Islet of Langerhans (tissue), 1 donor: ENCODE data around the gene ADCY10.
"Not testable (repeated sequence)": the region's sequence is repeated elsewhere in the genome, so short reads cannot be mapped to it uniquely, and the experiment has no call there.

Experiments
- FAIRE-seq: peaks from one replicate; lab custom pipeline; 2011; peaks lifted over from hg19 to GRCh38; lab: Jason Lieb, UNC

Gene ADCY10

GRCh38 chr1:167887187-167887586, 26.7 kb downstream of the ADCY10 start:
- FAIRE-seq, result not testable (repeated sequence)

- no peak for FAIRE-seq
These were observed 31.6 kb downstream of the ADCY10 start for GRCh38 chr1:167882376-167882775.

DNA sequence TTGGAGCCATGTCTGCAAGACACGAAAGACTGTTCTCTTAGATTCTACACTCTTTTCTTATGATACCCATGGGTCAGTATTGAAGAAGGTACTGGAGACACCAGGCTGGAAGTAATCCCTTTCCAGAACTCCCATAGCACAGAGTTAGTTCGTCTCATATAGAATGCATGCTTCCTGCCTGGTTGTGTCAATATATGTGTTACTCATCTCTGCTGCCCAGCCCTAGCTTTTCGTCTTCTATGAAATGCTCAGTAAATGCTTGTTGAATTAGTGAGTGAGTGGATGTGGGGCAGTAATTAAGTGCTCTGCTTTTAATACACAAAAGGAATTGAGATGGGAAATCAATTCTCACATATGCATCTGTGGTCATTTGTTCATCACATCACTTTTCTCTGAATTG, 32.1 kb downstream of the ADCY10 start:
- FAIRE-seq, result no peak

DNA sequence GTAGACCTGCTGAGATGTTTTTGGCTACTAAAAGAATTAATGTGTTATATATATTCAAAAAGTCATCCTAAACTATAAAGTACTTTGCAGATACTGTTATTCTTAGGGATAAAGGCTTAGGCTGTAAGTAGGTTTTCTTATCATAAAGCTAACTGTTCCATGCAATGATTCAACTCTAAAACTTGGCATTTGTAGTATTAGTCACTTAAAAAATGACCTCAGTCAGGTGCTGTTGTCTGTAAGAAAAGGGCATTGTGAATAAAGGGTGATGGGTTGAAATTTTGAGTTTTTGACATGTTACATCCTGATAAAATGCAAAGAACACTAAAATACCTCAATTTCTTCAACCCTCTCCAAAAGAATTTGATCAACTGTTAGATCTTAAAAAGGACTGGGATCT, 32.9 kb downstream of the ADCY10 start:
- no peak for FAIRE-seq

DNA sequence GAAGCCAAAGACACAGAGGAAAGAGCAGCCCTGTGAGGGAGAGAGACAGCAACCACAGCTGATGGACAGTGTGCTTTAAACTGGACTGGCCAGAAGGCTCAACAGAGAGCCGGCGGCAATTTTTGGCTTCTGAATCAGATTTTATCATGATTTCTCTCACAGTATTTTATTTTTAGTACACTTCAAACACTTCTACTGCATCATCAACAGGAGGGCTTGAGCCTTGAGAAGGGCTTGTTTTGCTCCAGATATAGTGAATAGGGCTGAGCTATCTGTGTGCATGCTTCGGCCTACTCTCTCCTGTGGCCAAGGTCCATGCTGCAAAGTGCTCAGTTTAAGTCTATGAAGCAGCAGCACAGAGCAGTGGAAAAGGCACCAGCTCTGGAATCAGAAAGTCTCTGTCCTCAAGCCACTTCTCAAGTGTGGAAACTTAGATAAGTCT, 33.3 kb downstream of the ADCY10 start:
- FAIRE-seq, result no peak

- no peak for FAIRE-seq
These were observed 34.4 kb downstream of the ADCY10 start for GRCh38 chr1:167879508-167879907.

- FAIRE-seq, result no peak
These were observed 35.4 kb downstream of the ADCY10 start for GRCh38 chr1:167878372-167879160.

DNA sequence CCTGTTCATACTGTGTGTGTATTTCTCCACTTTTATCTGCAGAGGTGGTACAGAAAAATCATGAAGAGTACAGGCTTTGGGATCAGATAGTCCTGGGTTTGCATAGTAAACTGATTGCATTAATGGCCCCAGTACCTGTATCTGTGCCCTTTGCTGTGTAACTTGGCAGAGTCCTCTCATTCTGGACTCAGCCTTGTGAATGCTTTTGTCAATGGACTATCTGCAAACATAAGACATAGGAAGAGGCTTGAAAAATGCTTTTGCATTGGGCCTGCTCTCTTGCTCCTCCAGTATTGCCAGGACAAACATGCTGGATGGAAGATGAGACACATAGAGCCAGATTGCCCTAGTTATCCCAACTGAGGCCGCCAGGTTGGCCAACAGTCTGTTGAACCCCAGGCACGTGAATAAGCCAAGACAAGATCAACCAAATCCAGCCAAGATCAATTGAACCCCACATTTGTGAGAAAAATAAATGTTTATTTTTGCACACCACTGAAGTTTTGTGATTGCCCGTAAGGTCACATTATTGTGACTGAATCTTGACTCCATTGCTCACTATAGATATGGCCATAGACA, 37.2 kb downstream of the ADCY10 start:
- FAIRE-seq, result no peak

- FAIRE-seq, result no peak
These were observed 42.6 kb downstream of the ADCY10 start for GRCh38 chr1:167871331-167871730.

DNA sequence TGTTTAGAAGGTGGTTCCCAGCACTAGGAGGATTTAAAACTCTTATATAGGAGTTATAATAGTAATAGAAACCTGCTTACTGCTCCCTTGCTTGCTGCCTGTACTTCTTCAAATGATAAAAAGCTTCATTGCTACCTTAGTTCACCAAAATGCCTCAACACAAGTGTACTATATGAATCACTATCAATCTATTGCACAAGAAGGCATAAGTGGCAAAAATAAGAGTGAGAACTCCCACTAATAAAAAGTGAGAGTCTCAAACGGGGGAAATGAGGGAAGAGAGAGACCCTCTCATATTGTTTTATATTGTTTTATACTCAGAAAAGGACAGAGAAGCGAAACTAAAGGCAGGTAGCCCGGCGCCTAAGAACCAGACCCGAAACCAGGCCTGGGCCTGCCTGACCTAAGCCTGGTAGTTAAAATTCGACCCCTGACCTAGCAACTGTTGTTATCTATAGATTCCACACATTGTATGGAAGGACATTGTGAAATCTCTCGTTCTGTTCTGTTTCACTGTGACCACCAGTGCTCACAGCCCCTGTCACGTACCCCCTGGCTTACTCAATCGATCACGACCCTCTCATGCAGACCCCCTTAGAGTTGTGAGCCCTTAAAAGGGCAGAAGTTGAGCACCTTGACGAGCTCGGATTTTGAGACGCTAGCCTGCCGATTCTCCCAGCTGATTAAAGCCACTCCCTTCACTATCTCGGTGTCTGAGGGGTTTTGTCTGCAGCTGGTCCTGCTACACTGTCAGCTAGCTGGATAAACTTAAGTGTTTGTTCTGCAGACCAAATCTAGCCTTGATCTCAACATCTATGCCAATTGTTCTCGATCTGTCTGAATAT, 44.6 kb downstream of the ADCY10 start:
- not testable (repeated sequence) for FAIRE-seq

DNA sequence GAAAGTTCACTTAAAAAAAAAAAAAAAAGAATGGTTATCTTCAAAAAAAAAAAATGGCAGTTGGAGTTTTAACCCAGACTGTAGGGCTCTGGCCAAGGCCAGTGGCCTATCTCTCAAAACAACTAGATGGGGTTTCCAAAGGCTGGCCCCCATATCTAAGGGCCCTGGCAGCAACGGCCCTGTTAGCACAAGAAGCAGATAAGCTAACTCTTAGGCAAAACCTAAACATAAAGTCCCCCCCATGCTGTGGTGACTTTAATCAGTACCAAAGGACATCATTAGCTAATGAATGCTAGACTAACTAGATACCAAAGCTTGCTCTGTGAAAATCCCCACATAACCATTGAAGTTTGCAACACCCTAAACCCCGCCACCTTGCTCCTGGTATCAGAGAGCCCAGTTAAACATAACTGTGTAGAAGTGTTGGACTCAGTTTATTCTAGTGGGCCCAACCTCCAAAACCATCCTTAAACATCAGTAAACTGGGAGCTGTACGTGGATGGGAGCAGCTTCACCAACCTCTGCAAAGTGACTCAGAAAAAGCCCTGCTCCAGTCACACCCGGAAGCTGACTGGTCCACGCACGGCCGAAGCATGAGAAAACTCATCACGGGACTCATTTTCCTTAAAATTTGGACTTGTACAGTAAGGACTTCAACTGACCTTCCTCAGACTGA, 47.1 kb downstream of the ADCY10 start:
- not testable (repeated sequence) for FAIRE-seq

- FAIRE-seq, result not testable (repeated sequence)
These were observed 47.6 kb downstream of the ADCY10 start for GRCh38 chr1:167866326-167866725.

DNA sequence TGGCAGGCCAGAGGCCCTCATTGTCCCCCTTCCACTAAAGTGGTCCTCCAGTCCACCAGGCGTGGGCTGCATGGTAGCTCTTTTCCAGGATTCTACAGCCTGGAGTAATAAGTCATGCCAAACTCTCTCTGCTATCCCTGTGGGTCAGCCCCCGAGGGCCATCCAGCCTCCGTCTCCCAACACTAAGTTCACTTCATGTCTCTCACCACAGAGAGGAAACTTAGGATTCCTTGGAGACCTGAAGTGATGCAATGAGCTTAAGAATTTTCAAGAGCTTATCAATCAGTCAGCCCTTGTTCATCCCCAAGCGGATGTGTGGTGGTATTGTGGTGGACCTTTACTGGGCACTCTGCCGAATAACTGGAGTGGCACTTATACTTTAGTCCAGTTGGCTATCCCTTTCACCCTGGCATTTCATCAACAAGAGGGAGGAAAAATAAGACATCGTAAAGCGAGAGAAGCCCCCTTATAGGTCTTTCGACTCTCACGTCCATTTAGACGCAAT, 48.1 kb downstream of the ADCY10 start:
- FAIRE-seq, result not testable (repeated sequence)

DNA sequence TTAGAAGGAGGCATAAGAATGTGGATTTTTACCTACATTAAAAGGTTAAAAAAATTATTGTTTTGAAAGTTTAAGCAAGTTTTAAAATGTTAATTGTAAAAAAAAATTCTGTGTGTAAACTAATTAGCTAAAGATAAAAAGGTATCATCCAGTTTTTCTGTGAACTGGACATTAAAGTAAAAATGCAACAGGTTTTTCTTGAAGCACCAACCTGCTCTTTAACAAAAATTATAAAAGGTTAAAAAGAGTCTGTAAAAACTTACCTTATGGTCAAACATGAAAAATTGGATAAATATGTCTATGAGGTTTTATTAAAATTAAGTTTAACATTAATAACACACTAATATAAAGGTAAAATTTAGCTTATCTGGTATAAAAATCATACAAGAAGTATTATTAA, 48.7 kb downstream of the ADCY10 start:
- FAIRE-seq, result not testable (repeated sequence)

DNA sequence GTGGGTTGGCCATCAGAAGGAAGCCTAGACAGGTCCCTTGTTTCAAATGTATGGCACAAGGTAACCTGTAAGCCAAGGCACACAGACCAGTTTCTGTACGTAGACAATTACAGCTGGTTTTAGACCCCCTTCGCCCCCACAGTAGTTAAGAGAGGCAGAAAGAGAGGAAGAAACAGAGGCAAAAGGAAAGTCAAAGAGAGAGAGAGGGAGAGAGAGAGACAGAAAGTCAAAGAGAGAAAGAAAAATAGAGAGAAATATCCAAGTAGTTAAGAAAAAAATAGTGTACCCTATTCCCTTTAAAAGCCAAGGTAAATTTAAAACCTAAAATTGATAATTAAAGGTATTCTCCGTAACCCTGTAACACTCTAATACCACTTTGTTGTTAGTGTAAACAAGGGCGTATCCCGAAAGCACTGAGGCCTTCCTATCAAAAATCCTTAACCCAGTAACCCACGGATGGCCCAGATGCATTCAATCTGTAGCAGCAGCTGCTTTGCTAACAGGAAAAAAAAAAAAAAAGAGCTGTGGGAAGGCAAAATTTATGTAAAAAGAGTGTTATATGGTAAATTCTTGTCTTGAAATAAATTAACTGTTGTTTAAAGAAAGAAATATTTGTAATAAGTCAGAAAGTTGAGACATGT, 49.4 kb downstream of the ADCY10 start:
- no peak for FAIRE-seq

GRCh38 chr1:167863921-167864279, 50.0 kb downstream of the ADCY10 start:
- no peak for FAIRE-seq

DNA sequence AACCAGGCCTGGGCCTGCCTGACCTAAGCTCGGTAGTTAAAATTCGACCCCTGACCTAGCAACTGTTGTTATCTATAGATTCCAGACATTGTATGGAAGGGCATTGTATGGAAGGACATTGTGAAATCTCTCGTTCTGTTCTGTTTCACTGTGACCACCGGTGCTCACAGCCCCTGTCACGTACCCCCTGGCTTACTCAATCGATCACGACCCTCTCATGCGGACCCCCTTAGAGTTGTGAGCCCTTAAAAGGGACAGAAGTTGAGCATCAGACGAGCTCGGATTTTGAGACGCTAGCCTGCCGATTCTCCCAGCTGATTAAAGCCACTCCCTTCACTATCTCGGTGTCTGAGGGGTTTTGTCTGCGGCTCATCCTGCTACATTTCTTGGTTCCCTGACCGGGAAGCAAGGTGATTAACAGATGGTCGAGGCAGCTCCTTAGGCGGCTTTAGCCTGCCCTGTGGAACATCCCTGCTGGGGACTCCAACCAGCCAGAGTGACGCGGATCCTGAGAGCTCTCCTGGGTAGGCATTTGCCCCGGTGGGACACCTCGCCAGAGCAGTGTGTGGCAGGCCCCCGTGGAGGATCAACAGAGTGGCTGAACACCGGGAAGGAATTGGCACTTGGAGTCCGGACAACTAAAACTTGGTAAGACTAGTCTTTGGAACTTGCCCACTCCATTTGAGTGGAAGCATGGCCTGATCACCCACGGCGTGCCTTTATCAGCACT, 50.6 kb downstream of the ADCY10 start:
- FAIRE-seq, result not testable (repeated sequence)

GRCh38 chr1:167862432-167863076, 51.4 kb downstream of the ADCY10 start:
- FAIRE-seq, result no peak

GRCh38 chr1:167861664-167862381, 52.1 kb downstream of the ADCY10 start:
- no peak for FAIRE-seq
